ENCODE data around the gene PCBP3. TPM values are rescaled to one million over a fixed set of nuclear protein-coding genes. Genes with fewer than 3 reads are reported as not detected.
A peak's percentile ranks its signal among the peaks of the same experiment; 100 is the strongest.

The PCBP3 gene
- total and polyA plus RNA-seq, 12 donors = 1.7 to 15.8 (median 4.7) TPM

DNA sequence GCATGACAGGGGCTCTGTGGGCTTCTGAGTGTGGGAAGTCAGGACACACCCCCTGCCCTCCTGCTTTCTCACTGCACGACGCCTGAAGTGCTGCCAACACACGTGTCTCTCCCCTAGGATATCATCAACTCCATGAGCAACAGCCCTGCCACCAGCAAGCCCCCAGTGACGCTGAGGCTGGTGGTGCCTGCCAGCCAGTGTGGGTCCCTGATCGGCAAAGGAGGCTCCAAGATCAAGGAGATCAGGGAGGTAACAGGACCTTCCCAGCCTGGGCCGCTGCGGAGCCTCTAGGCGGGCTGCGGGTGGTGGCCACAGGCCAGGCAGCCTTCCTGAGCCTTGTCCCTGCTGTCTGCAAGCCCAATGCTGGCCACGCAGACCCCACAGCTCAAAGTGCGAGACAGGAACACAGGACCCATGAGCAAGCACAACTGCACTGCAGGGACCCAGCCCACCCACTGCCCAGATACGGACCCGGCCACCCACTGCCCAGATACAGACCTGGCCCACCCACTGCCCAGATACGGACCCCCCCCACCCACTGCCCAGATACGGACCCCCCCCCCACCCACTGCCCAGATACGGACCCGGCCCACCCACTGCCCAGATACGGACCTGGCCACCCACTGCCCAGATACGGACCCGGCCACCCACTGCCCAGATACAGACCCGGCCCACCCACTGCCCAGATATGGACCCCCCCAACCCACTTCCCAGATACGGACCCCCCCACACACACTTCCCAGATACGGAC is 265.9 kb downstream of the PCBP3 start:
- no peak overlapping the region for H3K27ac ChIP-seq
- H3K9me3 ChIP-seq (replicated peaks in 1 of 3) = no peaks in the 10 kb centered on the region
- no peak overlapping the region for H3K4me3 ChIP-seq
- no peaks in the 10 kb centered on the region for H3K4me1 ChIP-seq (replicated peaks in 1 of 2)
- H3K36me3 ChIP-seq (replicated peaks in 1 of 2) = no peaks in the 10 kb centered on the region
- no peak for DNase-seq
- intact Hi-C loops (cut with DNase I) = no loop called here
- no peak for TF ChIP-seq CTCF (IDR thresholded peaks at IDR 0.05)
- no peak for TF ChIP-seq POLR2A (IDR thresholded peaks at IDR 0.05)
- 82 to 96% (median 85%) methylated on average over 4 to 23 of the region's 23 CpGs for WGBS, 4 donors
- no peaks in the 10 kb centered on the region for H3K27me3 ChIP-seq

GRCh38 chr21:45910155-45910547 is 266.6 kb downstream of the PCBP3 start:
- H3K27me3 ChIP-seq = no peaks in the 10 kb centered on the region
- 40 to 52% (median 52%) methylated on average over 2 to 5 of the region's 5 CpGs for WGBS, 4 donors
- no peaks in the 10 kb centered on the region for H3K9me3 ChIP-seq (replicated peaks in 1 of 3)
- intact Hi-C loops (cut with DNase I) = no loop called here
- no peak overlapping the region for H3K27ac ChIP-seq
- TF ChIP-seq POLR2A (IDR thresholded peaks at IDR 0.05) (no peak), CTCF (IDR thresholded peaks at IDR 0.05) (no peak)
- H3K4me3 ChIP-seq = no peak overlapping the region
- no peaks in the 10 kb centered on the region for H3K36me3 ChIP-seq (replicated peaks in 1 of 2)
- no peak for DNase-seq
- H3K4me1 ChIP-seq (replicated peaks in 1 of 2) = no peaks in the 10 kb centered on the region

GRCh38 chr21:45910548-45911221 is 267.2 kb downstream of the PCBP3 start:
- intact Hi-C loops (cut with DNase I) = no loop called here

More at GRCh38 chr21:45910548-45911221, 267.2 kb downstream of the PCBP3 start:
- Histone ChIP-seq H3K9me3 (replicated peaks in 1 of 3) (no peaks in the 10 kb centered on the region), H3K4me3 (no peak overlapping the region), H3K36me3 (replicated peaks in 1 of 2) (no peaks in the 10 kb centered on the region), H3K4me1 (replicated peaks in 1 of 2) (no peaks in the 10 kb centered on the region), H3K27me3 (no peaks in the 10 kb centered on the region), H3K27ac (no peak overlapping the region)
- DNase-seq = peak in 1 of 7 donors; percentile 65
- no peak for TF ChIP-seq POLR2A (IDR thresholded peaks at IDR 0.05)
- no peak for TF ChIP-seq CTCF (IDR thresholded peaks at IDR 0.05)
- 69 to 83% (median 74%) methylated on average over 5 to 28 of the region's 28 CpGs for WGBS, 4 donors
